K562 (cell line): Measurements from ENCODE around the gene SMIM12. TPM values are rescaled to one million over a fixed set of nuclear protein-coding genes. Genes with fewer than 3 reads are reported as not detected.
A peak's percentile ranks its signal among the peaks of the same experiment; 100 is the strongest.

Experiments used
- BACH1 ChIP-seq: fragments of 200-800 bp; sonication (Bioruptor generic); IDR thresholded peaks from 2 replicates; pipeline ENCODE4 v1.6.1; 2016; ENCODE audit warnings: missing genetic modification characterization, missing compliant biosample characterization
- BCOR ChIP-seq: fragments of 450-650 bp; IDR thresholded peaks from 2 replicates; pipeline ENCODE4 v1.6.1; 2016
- CUX1 ChIP-seq: fragments of 200-800 bp; sonication (Bioruptor generic); IDR thresholded peaks from 2 replicates; pipeline ENCODE4 v1.6.1; 2016; ENCODE audit warnings: missing genetic modification characterization, missing compliant biosample characterization
- E2F3 ChIP-seq: fragments of 250-450 bp; sonication (Bioruptor Pico); IDR thresholded peaks from 2 replicates; pipeline ENCODE4 v1.4.0; 2020; ENCODE audit warnings: mild to moderate bottlenecking
- HDAC6 ChIP-seq: IDR thresholded peaks from 2 replicates; pipeline ENCODE4 v1.6.1; 2012; ENCODE audit warnings: low read depth, mild to moderate bottlenecking, control low read depth, inconsistent platforms, low read length, moderate library complexity
- IRF1 ChIP-seq: sonication (generic); formaldehyde crosslinking; IDR thresholded peaks from 2 replicates; pipeline ENCODE4 v1.8.0; 2022; ENCODE audit warnings: missing genetic modification reagents, mild to moderate bottlenecking, borderline replicate concordance
- KAT2B ChIP-seq: IDR thresholded peaks from one replicate; pipeline ENCODE4 v1.6.1; 2012; ENCODE audit warnings: low read depth, mild to moderate bottlenecking, control low read depth, inconsistent platforms, low read length, moderate library complexity
- KHSRP ChIP-seq: fragments of 450-650 bp; IDR thresholded peaks from 2 replicates; pipeline ENCODE4 v1.6.1; 2017
- RHOXF2B ChIP-seq: fragments of 250-450 bp; sonication (Bioruptor Pico); conservative IDR thresholded peaks from 2 replicates; pipeline ENCODE4 v1.5.1; 2021
- SMARCB1 ChIP-seq: IDR thresholded peaks from 2 replicates; pipeline ENCODE4 v1.6.1; 2011; ENCODE audit warnings: improper control_type of control experiment, low read depth; ENCODE audit not compliant: insufficient read length
- SPI1 ChIP-seq: IDR thresholded peaks from 2 replicates; pipeline ENCODE4 v1.6.1; 2011; ENCODE audit warnings: low read depth, low read length, control low read depth, borderline replicate concordance
- TCFL5 ChIP-seq: fragments of 250-450 bp; sonication (Bioruptor Pico); conservative IDR thresholded peaks from 2 replicates; pipeline ENCODE4 v1.6.1; 2021; ENCODE audit warnings: mild to moderate bottlenecking, moderate library complexity, matching md5 sums
- THRB ChIP-seq: fragments of 450-650 bp; formaldehyde crosslinking; conservative IDR thresholded peaks from 2 replicates; pipeline ENCODE4 v1.4.0; 2022; ENCODE audit warnings: mild to moderate bottlenecking, missing genetic modification characterization
- ZBTB17 ChIP-seq: fragments of 450-650 bp; formaldehyde crosslinking; IDR thresholded peaks from 2 replicates; pipeline ENCODE4 v1.4.0; 2020; ENCODE audit warnings: mild to moderate bottlenecking
- ZBTB7A ChIP-seq: IDR thresholded peaks from 2 replicates; pipeline ENCODE4 v1.6.1; 2011; ENCODE audit warnings: low read depth, mild to moderate bottlenecking, low read length, moderate library complexity, borderline replicate concordance; ENCODE audit not compliant: control insufficient read depth
- ZFP30 ChIP-seq: fragments of 250-450 bp; sonication (Bioruptor Pico); IDR thresholded peaks from 2 replicates; pipeline ENCODE4 v1.8.0; 2022; ENCODE audit warnings: moderate library complexity, mild to moderate bottlenecking, inconsistent platforms, borderline replicate concordance
- ZNF12 ChIP-seq: sonication (generic); formaldehyde crosslinking; IDR thresholded peaks from 2 replicates; pipeline ENCODE4 v1.4.0; 2020; ENCODE audit warnings: mild to moderate bottlenecking, missing genetic modification reagents
- ZNF133 ChIP-seq: fragments of 250-450 bp; sonication (Bioruptor Pico); IDR thresholded peaks from 2 replicates; pipeline ENCODE4 v1.4.0; 2020; ENCODE audit warnings: mild to moderate bottlenecking
- ZNF143 ChIP-seq: sonication (generic); formaldehyde crosslinking; IDR thresholded peaks from 2 replicates; pipeline ENCODE4 v1.9.0; 2022; ENCODE audit warnings: mild to moderate bottlenecking, missing genetic modification reagents
- ZNF316 ChIP-seq: fragments of 450-650 bp; IDR thresholded peaks from 2 replicates; pipeline ENCODE4 v1.6.1; 2016
- ZNF655 ChIP-seq: fragments of 250-450 bp; sonication (Bioruptor Pico); IDR thresholded peaks from 2 replicates; pipeline ENCODE4 v1.5.0; 2021
- ZNF780A ChIP-seq: fragments of 250-450 bp; sonication (Bioruptor Pico); IDR thresholded peaks from 2 replicates; pipeline ENCODE4 v1.5.0; 2021; ENCODE audit warnings: mild to moderate bottlenecking
- polyA plus RNA-seq, 8 experiments: library from polyadenylated mRNA; depleted of rRNA in 4 of 8; stranded (reverse) in 5 of 8; unstranded in 3 of 8; fragments of >200 nt; fragmentation: Nextera tagmentation in 2 of 8; fragmentation: Illumina TruSeq in 1 of 8; extraction: Ambion mirVana in 2 of 8; extraction: Trizol in 1 of 8; gene quantifications; 2 replicates each; pipeline versions ENCODE4 v1.2.1 to v1.2.3, GENCODE V29; 2011 to 2014; ENCODE audit warnings: inconsistent platforms in 1 of 8, missing spikeins in 1 of 8
- total RNA-seq, 7 experiments: library from RNA; depleted of rRNA in 6 of 7; stranded (reverse); fragments of >200 nt in 6 of 7; fragmentation: Illumina TruSeq in 2 of 7; extraction: Trizol in 2 of 7; gene quantifications; 2 replicates each; pipeline versions ENCODE4 v1.2.1 to v1.2.3, GENCODE V29; 2011 to 2021; ENCODE audit warnings: low replicate concordance in 1 of 7

The SMIM12 gene
- total and polyA plus RNA-seq, 9 of the 15 experiments (the other 6 are each of a cell fraction or from before 2014, with no cell fraction given), result 51.7 to 112 (median 63.9) TPM

- no peak for TF ChIP-seq IRF1 (CRISPR knock-in tag)
- no peak for TF ChIP-seq ZNF133 (CRISPR knock-in tag)
- no peak for TF ChIP-seq ZNF143 (CRISPR knock-in tag)
- TF ChIP-seq KAT2B, result no peak
- TF ChIP-seq BCOR, result peak; percentile 44; the same call in 1 of the 2 replicates
- TF ChIP-seq SMARCB1, result no peak
- no peak for TF ChIP-seq TCFL5 (CRISPR knock-in tag)
- TF ChIP-seq HDAC6, result no peak
- no peak for TF ChIP-seq ZNF655 (CRISPR knock-in tag)
- TF ChIP-seq E2F3 (CRISPR knock-in tag), result no peak
- no peak for TF ChIP-seq ZNF780A (CRISPR knock-in tag)
- TF ChIP-seq THRB (CRISPR knock-in tag), result no peak
- TF ChIP-seq KHSRP, result no peak
- TF ChIP-seq ZNF316, result no peak
- TF ChIP-seq BACH1 (tag), result no peak
- TF ChIP-seq ZFP30, result no peak
- TF ChIP-seq ZNF12 (CRISPR knock-in tag), result no peak
- TF ChIP-seq CUX1 (CRISPR knock-in tag), result no peak
- TF ChIP-seq SPI1, result no peak
- TF ChIP-seq RHOXF2B, result no peak
- no peak for TF ChIP-seq ZBTB17 (CRISPR knock-in tag)
- peak; percentile 51; the same call in 1 of the 2 replicates for TF ChIP-seq ZBTB7A
Observed at GRCh38 chr1:34865981-34866761, 6.6 kb upstream of the SMIM12 start (continued).
